ENCODE measurements around the gene PCYOX1L. TPM values are rescaled to one million over a fixed set of nuclear protein-coding genes. Genes with fewer than 3 reads are reported as not detected.

PCYOX1L gene
- total RNA-seq, 1 donor = 31.2 TPM

- DNase-seq (ENCODE audit: low read depth in 2 of 3, low spot score in 2 of 3) = no peak
Measured at GRCh38 chr5:149333711-149334443, 24.0 kb upstream of the PCYOX1L start.

- DNase-seq (ENCODE audit: low read depth in 2 of 3, low spot score in 2 of 3) = no peak
Measured at GRCh38 chr5:149337736-149338135, 20.1 kb upstream of the PCYOX1L start.

- no peak for DNase-seq (ENCODE audit: low read depth in 2 of 3, low spot score in 2 of 3)
Measured at GRCh38 chr5:149338364-149338763, 19.5 kb upstream of the PCYOX1L start.

DNA sequence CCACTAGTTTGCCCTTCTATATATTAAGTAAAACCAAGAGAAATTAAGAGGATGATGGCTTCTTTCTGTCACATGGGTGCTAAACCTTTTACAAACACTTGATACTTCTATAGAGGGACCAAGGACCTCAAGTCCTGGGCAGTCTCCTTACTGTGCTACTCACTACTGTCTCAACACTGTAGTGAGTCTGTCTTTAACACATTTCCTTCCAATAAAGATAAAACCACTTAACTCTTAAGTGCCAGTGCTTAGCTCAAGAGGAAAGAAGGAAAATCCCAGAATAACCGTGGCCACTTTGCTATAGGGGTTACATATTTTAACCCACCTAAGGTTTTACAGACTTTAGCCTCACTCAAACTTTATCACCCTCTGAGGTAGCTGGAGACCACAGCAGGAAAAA, 16.9 kb upstream of the PCYOX1L start:
- no peak for DNase-seq (ENCODE audit: low read depth in 2 of 3, low spot score in 2 of 3)

GRCh38 chr5:149341876-149342275, 16.0 kb upstream of the PCYOX1L start:
- no peak for DNase-seq (ENCODE audit: low read depth in 2 of 3, low spot score in 2 of 3)

- peak in 1 of 3 donors; percentile 42 for DNase-seq (ENCODE audit: low read depth in 2 of 3, low spot score in 2 of 3)
Measured at GRCh38 chr5:149344151-149344550, 13.7 kb upstream of the PCYOX1L start.

DNA sequence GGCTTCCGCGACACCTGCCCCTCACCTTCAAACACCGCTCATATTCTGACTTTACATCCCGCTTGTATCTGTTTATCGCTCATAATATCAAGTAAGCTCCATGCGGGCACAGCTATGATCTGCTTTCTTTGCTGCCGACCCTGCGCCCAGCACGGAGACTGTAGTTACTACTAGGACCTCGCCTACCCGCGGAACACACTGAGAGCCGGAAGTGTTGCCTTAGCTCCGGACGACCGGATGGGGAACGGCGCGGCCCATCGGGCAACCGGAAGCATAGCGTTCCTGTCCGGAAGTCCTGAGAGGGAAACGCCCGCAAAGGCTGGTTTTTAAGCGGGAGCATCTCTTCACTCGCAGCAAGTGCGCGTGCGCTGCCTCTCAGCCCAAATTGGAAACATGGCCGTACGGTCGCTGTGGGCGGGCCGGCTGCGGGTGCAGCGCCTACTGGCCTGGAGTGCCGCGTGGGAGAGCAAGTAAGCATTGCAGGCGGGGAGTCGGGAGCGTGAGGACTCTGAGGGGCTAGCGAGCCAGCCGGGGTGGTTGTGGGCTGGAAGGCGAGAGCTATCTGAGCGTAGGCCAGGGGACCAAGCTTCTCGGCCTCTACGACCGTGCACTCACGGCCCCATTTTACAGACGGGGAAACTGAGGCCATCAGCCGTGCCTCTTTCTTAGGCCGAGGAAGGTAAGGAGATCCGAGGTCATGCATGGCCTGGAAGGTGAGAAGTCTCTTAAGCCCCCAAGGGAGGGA, 12.5 kb upstream of the PCYOX1L start, which contains the start of gene GRPEL2:
GRPEL2 (plus strand) TSS at position 353 of the 745 bp plus-strand sequence; CDS start at position 394, 41 bp downstream.
- DNase-seq (ENCODE audit: low read depth in 2 of 3, low spot score in 2 of 3) = peak; percentile 64 to 84 (median 84)

DNA sequence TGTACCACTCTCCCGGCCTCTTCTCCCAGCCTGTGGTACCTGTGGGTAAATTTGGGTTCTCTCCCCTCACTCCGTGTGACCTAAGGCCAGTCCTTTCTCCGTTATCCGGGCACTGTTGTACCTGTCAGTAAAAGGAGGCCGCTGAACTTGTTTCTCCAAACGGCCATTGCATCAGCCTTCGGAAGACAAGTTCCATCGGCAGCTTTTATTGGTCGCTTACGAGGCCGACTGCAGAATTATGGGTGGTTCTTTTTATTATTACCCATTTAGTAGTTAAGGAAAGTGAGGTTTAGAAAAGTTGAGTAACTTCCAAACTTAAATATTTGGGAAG, 12.0 kb upstream of the PCYOX1L start:
- DNase-seq (ENCODE audit: low read depth in 2 of 3, low spot score in 2 of 3) = peak in 1 of 3 donors; percentile 7

- no peak for DNase-seq (ENCODE audit: low read depth in 2 of 3, low spot score in 2 of 3)
Measured at GRCh38 chr5:149348518-149348917, 9.3 kb upstream of the PCYOX1L start.

GRCh38 chr5:149349382-149349781, 8.5 kb upstream of the PCYOX1L start:
- DNase-seq (ENCODE audit: low read depth in 2 of 3, low spot score in 2 of 3) = no peak

DNA sequence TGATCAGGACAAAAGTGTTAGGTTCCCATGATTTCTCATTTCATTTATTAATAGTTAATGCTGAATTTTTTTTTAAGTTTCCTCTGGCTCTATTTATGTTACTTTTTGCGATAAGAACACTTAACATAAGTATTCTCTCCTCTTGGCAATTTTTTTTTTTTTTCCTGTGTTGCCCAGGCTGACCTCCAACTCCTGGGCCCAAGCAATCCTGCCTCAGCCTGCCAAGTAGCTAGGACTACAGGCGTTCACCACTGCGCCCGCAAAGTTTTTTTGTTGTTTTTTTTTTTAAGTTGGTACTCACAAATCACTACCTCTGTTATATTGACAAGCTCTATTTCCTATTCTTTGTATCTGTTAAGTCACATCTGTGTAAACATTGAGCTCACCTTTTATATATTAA, 5.7 kb upstream of the PCYOX1L start:
- no peak for DNase-seq (ENCODE audit: low read depth in 2 of 3, low spot score in 2 of 3)

DNA sequence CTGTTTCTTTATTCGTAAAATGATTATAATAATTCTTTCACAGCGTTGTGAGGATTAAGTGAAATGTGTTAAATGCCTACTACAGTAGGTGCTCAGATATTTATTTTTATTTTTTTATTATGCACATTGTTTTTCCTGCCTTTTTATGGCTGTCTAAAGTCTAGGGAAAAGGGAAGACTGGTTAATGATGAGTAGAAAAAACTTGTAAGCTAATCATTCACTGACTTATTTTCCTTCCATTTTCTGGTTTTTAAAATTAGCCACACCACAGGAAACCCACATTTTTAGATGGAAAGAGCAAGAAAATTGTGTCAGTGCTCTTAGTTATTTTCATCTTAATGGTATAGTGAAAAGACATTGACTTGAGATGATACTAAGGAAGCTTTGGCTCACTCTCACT, 3.9 kb upstream of the PCYOX1L start:
- DNase-seq (ENCODE audit: low read depth in 2 of 3, low spot score in 2 of 3) = no peak

GRCh38 chr5:149355688-149356087, 2.2 kb upstream of the PCYOX1L start:
- DNase-seq (ENCODE audit: low read depth in 2 of 3, low spot score in 2 of 3) = no peak

GRCh38 chr5:149356391-149356790, 1.5 kb upstream of the PCYOX1L start:
- no peak for DNase-seq (ENCODE audit: low read depth in 2 of 3, low spot score in 2 of 3)

- DNase-seq (ENCODE audit: low read depth in 2 of 3, low spot score in 2 of 3) = peak in 1 of 3 donors; percentile 36
Measured at GRCh38 chr5:149358294-149358651, 427 bp downstream of the PCYOX1L start.

DNA sequence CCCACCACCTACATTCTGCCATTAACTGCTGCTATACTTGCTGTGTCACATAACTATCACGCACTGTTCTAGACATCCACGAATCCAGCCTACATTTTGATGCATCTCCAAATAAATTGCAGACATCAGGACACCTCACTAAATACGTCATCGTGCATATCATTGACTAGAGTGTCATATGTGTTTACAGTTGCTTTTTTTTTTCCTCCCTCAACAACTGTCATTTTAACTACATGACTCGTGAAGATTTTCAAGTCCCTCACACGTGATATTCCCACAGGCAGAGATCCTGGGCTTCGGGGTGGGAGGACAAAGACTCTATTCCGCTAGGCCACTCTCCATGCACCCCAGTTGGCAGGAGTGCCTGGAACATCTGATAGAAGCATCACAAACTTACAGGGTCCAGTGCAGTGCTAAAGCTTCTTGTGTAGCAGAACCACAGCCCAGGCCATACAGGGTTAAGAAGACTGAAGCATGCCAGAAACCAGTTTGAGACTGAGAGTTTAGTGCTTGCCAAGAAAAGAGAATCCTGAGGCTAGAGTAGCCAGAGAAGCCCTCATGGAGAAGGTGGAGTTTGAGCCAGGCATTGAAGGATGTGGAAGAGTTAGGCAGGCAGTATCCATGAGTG, 1.1 kb downstream of the PCYOX1L start:
- DNase-seq (ENCODE audit: low read depth in 2 of 3, low spot score in 2 of 3) = no peak

- DNase-seq (ENCODE audit: low read depth in 2 of 3, low spot score in 2 of 3) = no peak
Measured at GRCh38 chr5:149360272-149360671, 2.4 kb downstream of the PCYOX1L start.

GRCh38 chr5:149362541-149362940, 4.7 kb downstream of the PCYOX1L start:
- no peak for DNase-seq (ENCODE audit: low read depth in 2 of 3, low spot score in 2 of 3)

- peak in 1 of 3 donors; percentile 18 for DNase-seq (ENCODE audit: low read depth in 2 of 3, low spot score in 2 of 3)
Measured at GRCh38 chr5:149363358-149363757, 5.5 kb downstream of the PCYOX1L start.

DNA sequence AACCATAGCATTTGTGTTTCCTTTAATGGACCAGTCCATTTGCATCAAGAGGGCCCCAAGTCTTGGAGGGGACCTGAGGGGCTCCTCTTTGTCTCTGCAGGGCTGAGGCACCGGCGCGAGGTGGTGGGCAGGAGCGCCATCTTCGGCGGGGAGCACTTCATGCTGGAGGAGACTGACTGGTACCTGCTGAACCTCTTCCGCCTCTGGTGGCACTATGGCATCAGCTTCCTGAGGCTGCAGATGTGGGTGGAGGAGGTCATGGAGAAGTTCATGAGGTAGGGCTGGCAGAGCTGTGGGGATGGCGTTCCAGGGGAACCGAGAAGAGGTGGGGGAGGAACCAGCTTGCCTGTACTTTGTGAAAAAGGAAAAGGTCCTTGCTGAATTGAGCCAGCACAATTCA, 6.1 kb downstream of the PCYOX1L start:
- no peak for DNase-seq (ENCODE audit: low read depth in 2 of 3, low spot score in 2 of 3)

GRCh38 chr5:149364719-149365118, 6.9 kb downstream of the PCYOX1L start:
- no peak for DNase-seq (ENCODE audit: low read depth in 2 of 3, low spot score in 2 of 3)

GRCh38 chr5:149365418-149365817, 7.6 kb downstream of the PCYOX1L start:
- DNase-seq (ENCODE audit: low read depth in 2 of 3, low spot score in 2 of 3) = no peak

Data from hematopoietic multipotent progenitor cell (in vitro differentiated cells).